Neural cell (in vitro differentiated cells): ENCODE data around the gene MRTFB. TPM values are rescaled to one million over a fixed set of nuclear protein-coding genes. Genes with fewer than 3 reads are reported as not detected.
"Not testable (repeated sequence)": the region's sequence is repeated elsewhere in the genome, so short reads cannot be mapped to it uniquely, and the experiment has no call there.

Experiments used
- H2AFZ ChIP-seq: fragments of 200-600, 300-800 bp; sonication (generic), shearing (Covaris generic); 2 replicates; pipeline ENCODE4 v1.6.0; 2014; ENCODE audit warnings: low read depth, mild to moderate bottlenecking, antibody characterized with exemption, low read length, moderate library complexity
- H3F3A ChIP-seq: fragments of 200-600 bp; shearing (Covaris generic); 2 replicates; pipeline ENCODE4 v1.6.1; 2016; ENCODE audit warnings: mild to moderate bottlenecking, moderate library complexity, mixed read lengths, antibody characterized with exemption, low read length; ENCODE audit not compliant: insufficient read depth, poor library complexity, severe bottlenecking
- H3K27ac ChIP-seq: fragments of 200-600, 300-800 bp; sonication (generic), shearing (Covaris generic); 2 replicates; pipeline ENCODE4 v1.5.1; 2014; ENCODE audit warnings: mild to moderate bottlenecking, low read length, moderate library complexity
- H3K27me3 ChIP-seq: fragments of 300-800, 200-600 bp; sonication (generic), shearing (Covaris generic); 2 replicates; pipeline ENCODE4 v1.6.0; 2014; ENCODE audit warnings: mild to moderate bottlenecking, low read depth, low read length, moderate library complexity; ENCODE audit not compliant: insufficient read depth
- H3K36me3 ChIP-seq: fragments of 300-800, 200-600 bp; sonication (generic), shearing (Covaris generic); 2 replicates; pipeline ENCODE4 v1.5.1; 2014; ENCODE audit warnings: mild to moderate bottlenecking, antibody characterized with exemption, low read length, moderate library complexity; ENCODE audit not compliant: insufficient read depth
- H3K4me2 ChIP-seq: fragments of 300-800, 200-600 bp; sonication (generic), shearing (Covaris generic); 2 replicates; pipeline ENCODE4 v1.6.0; 2014; ENCODE audit warnings: mild to moderate bottlenecking, low read length
- H3K4me3 ChIP-seq: fragments of 300-800, 200-600 bp; sonication (generic), shearing (Covaris generic); 2 replicates; pipeline ENCODE4 v1.5.1; 2014; ENCODE audit warnings: mild to moderate bottlenecking, low read length, moderate library complexity
- H3K79me2 ChIP-seq: fragments of 200-600 bp; shearing (Covaris generic); replicated peaks from 2 replicates; pipeline ENCODE4 v1.6.0; 2014; ENCODE audit warnings: mild to moderate bottlenecking, low read length, moderate library complexity; ENCODE audit not compliant: insufficient read depth
- H3K9ac ChIP-seq: fragments of 300-800, 200-600 bp; sonication (generic), shearing (Covaris generic); 2 replicates; pipeline ENCODE4 v1.6.1; 2016; ENCODE audit warnings: mild to moderate bottlenecking, low read length, mixed read lengths
- H3K9me2 ChIP-seq: fragments of 200-600 bp; shearing (Covaris generic); 2 replicates; pipeline ENCODE4 v1.6.1; 2016; ENCODE audit warnings: mild to moderate bottlenecking, low read length, mixed read lengths; ENCODE audit not compliant: insufficient read depth
- H3K9me3 ChIP-seq: fragments of 200-600, 300-800 bp; sonication (generic), shearing (Covaris generic); 2 replicates; pipeline ENCODE4 v1.6.1; 2016; ENCODE audit warnings: mild to moderate bottlenecking, mixed run types, low read length, moderate library complexity, mixed read lengths
- H4K20me1 ChIP-seq: fragments of 200-600 bp; shearing (Covaris generic); 2 replicates; pipeline ENCODE4 v1.6.1; 2016; ENCODE audit warnings: mild to moderate bottlenecking, mixed run types; ENCODE audit not compliant: insufficient read depth
- EP300 ChIP-seq: fragments of 450-650 bp; conservative IDR thresholded peaks from 2 replicates; pipeline ENCODE4 v1.6.1; 2014; ENCODE audit warnings: antibody characterized with exemption, mild to moderate bottlenecking, moderate library complexity; ENCODE audit not compliant: poor library complexity, severe bottlenecking
- EZH2 ChIP-seq: fragments of 200-600, 300-800 bp; shearing (Covaris generic), sonication (generic); IDR thresholded peaks from 2 replicates; pipeline ENCODE4 v1.6.1; 2014; ENCODE audit warnings: antibody characterized with exemption, low read length, borderline replicate concordance, mild to moderate bottlenecking; ENCODE audit not compliant: insufficient read depth, poor library complexity, severe bottlenecking
- MXI1 ChIP-seq: fragments of 450-650 bp; conservative IDR thresholded peaks from 2 replicates; pipeline ENCODE4 v1.6.1; 2014; ENCODE audit warnings: antibody characterized with exemption, mild to moderate bottlenecking; ENCODE audit not compliant: poor library complexity, severe bottlenecking
- POLR2AphosphoS5 ChIP-seq: IDR thresholded peaks from 2 replicates; pipeline ENCODE4 v1.6.1; 2012
- RAD21 ChIP-seq: fragments of 450-650 bp; conservative IDR thresholded peaks from 2 replicates; pipeline ENCODE4 v1.6.1; 2014; ENCODE audit warnings: antibody characterized with exemption, mild to moderate bottlenecking, moderate library complexity
- REST ChIP-seq: IDR thresholded peaks from 2 replicates; pipeline ENCODE4 v1.6.1; 2012; ENCODE audit warnings: borderline replicate concordance
- SMC3 ChIP-seq: fragments of 450-650 bp; conservative IDR thresholded peaks from 2 replicates; pipeline ENCODE4 v1.6.1; 2014; ENCODE audit warnings: antibody characterized with exemption, mild to moderate bottlenecking, moderate library complexity; ENCODE audit not compliant: poor library complexity
- TAF1 ChIP-seq: IDR thresholded peaks from 2 replicates; pipeline ENCODE4 v1.6.1; 2012; ENCODE audit warnings: low read depth
- polyA plus RNA-seq: library from polyadenylated mRNA; depleted of rRNA; stranded (reverse); fragments of >200 nt; gene quantifications from 2 replicates; pipeline ENCODE4 v1.2.3, GENCODE V29; 2014
- TF ChIP-seq, protein P1 (sequence below): fragments of 450-650 bp; IDR thresholded peaks from 2 replicates; pipeline ENCODE4 v1.5.1; 2014; ENCODE audit warnings: antibody characterized with exemption, mild to moderate bottlenecking, moderate library complexity; ENCODE audit not compliant: poor library complexity, severe bottlenecking

MRTFB gene
- polyA plus RNA-seq, 1 donor from 2014 or later: 18.6 TPM

DNA sequence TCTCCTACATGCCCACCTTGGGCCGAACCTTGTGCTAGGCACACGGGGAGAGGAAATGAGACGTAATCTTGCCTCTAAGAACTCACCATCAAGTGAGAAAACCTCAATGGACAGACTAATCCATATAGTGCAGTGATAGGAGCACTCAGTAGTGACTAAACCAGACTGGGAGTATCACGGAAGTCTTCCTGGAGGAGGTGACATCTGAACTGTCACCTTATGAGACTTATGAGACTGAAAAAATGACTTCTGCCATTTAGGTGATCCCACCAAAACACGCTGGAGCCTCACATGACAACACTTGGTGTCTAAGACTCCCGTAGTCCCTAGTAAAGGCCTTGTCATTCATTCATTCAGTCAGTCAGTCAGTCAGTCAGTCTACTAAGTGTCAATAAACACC is 27.3 kb upstream of the MRTFB start:
- no peak overlapping the region for H2AFZ ChIP-seq
- TF ChIP-seq MXI1 (no peak), RAD21 (no peak), POLR2AphosphoS5 (no peak), REST (no peak), EP300 (no peak), TAF1 (no peak), EZH2 (no peak), SMC3 (no peak)
- TF ChIP-seq, protein P1, sequence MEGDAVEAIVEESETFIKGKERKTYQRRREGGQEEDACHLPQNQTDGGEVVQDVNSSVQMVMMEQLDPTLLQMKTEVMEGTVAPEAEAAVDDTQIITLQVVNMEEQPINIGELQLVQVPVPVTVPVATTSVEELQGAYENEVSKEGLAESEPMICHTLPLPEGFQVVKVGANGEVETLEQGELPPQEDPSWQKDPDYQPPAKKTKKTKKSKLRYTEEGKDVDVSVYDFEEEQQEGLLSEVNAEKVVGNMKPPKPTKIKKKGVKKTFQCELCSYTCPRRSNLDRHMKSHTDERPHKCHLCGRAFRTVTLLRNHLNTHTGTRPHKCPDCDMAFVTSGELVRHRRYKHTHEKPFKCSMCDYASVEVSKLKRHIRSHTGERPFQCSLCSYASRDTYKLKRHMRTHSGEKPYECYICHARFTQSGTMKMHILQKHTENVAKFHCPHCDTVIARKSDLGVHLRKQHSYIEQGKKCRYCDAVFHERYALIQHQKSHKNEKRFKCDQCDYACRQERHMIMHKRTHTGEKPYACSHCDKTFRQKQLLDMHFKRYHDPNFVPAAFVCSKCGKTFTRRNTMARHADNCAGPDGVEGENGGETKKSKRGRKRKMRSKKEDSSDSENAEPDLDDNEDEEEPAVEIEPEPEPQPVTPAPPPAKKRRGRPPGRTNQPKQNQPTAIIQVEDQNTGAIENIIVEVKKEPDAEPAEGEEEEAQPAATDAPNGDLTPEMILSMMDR: no peak
- H3K4me3 ChIP-seq: no peak overlapping the region
- H3K27me3 ChIP-seq: no peaks in the 10 kb centered on the region
- H3K9me2 ChIP-seq: no peaks in the 10 kb centered on the region
- no peak overlapping the region for H3K27ac ChIP-seq
- no peaks in the 10 kb centered on the region for H3K36me3 ChIP-seq
- no peaks in the 10 kb centered on the region for H3K9me3 ChIP-seq
- no peaks in the 10 kb centered on the region for H3K79me2 ChIP-seq
- no peak overlapping the region for H3K4me2 ChIP-seq
- no peak overlapping the region for H3K9ac ChIP-seq
- H3F3A ChIP-seq: no peaks in the 10 kb centered on the region
- H4K20me1 ChIP-seq: no peaks in the 10 kb centered on the region

DNA sequence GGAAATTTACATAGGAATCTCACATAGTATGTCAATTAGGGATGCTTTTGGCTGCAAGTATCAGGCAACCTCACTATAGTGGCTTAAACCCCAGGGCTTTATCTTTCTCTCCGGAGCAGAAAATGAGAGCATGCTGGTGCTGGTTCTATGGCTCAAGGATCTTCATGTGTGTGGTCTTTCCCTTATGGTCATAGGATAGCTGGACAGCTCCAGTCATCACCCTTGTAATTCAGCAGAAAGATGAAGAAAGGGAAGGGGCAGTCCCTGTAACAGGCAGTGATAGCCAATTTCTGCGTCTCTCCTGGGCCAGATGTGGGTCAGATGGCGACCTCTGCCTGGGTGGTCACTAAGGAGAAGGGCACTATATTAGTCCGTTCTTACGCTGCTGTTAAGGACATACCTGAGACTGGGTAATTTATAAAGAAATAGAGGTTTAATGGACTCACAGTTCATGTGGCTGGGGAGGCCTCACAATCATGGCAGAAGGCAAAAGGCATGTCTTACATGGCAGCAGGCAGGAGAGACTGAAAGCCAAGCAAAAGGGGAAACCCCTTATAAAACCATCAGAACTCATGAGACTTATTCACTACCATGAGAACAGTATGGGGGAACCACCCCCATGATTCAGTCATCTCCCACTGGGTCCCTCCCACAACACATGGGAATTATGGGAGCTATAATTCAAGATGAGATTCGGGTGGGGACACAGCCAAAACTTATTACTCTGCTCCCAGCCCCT is 23.8 kb upstream of the MRTFB start:
- H3K27me3 ChIP-seq, H4K20me1 ChIP-seq, H3K9me3 ChIP-seq, H3K9ac ChIP-seq, H2AFZ ChIP-seq, H3K79me2 ChIP-seq, H3K4me2 ChIP-seq, H3F3A ChIP-seq, H3K36me3 ChIP-seq, H3K4me3 ChIP-seq, H3K9me2 ChIP-seq, H3K27ac ChIP-seq: not testable (repeated sequence)
